ENCODE measurements around the gene MRPL9. TPM values are rescaled to one million over a fixed set of nuclear protein-coding genes. Genes with fewer than 3 reads are reported as not detected.

MRPL9 gene
- total RNA-seq, 1 donor from 2014 or later: 75.0 TPM

DNA sequence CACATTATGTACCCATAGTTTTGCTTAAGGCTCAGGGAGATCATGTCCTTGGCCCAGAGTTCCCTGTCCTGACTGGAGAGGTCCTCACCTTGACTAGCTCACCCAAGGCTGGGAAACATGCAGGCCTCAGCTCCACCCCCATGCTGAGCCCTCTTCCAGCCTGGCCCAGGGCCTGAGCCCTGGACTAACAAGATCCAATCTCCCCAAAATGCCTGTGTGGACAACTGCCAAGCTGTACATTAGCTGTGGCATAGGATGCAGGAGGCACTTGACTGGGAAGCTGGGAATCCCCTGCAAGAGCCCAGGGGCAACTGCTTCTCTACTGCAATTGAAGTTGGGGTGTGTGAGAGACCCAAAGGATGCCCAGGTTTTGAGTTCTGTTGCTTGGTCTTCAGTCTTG, 39.9 kb upstream of the MRPL9 start:
- Mint-ChIP-seq H3K4me3 (ENCODE audit: unreplicated experiment) (no peak overlapping the region), H3K27ac (ENCODE audit: unreplicated experiment) (no peak overlapping the region), H3K27me3 (ENCODE audit: unreplicated experiment) (peaks cover 13% of the 10 kb centered on the region), H3K4me1 (ENCODE audit: low read depth, unreplicated experiment) (peaks cover 2% of the 10 kb centered on the region), H3K36me3 (ENCODE audit: unreplicated experiment) (peaks cover 7% of the 10 kb centered on the region), H3K9me3 (ENCODE audit: unreplicated experiment) (peaks cover 2% of the 10 kb centered on the region)
- TF ChIP-seq, protein P1, sequence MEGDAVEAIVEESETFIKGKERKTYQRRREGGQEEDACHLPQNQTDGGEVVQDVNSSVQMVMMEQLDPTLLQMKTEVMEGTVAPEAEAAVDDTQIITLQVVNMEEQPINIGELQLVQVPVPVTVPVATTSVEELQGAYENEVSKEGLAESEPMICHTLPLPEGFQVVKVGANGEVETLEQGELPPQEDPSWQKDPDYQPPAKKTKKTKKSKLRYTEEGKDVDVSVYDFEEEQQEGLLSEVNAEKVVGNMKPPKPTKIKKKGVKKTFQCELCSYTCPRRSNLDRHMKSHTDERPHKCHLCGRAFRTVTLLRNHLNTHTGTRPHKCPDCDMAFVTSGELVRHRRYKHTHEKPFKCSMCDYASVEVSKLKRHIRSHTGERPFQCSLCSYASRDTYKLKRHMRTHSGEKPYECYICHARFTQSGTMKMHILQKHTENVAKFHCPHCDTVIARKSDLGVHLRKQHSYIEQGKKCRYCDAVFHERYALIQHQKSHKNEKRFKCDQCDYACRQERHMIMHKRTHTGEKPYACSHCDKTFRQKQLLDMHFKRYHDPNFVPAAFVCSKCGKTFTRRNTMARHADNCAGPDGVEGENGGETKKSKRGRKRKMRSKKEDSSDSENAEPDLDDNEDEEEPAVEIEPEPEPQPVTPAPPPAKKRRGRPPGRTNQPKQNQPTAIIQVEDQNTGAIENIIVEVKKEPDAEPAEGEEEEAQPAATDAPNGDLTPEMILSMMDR (IDR thresholded peaks at IDR 0.05; ENCODE audit: partially characterized antibody, unreplicated experiment): no peak
- no peak for DNase-seq

DNA sequence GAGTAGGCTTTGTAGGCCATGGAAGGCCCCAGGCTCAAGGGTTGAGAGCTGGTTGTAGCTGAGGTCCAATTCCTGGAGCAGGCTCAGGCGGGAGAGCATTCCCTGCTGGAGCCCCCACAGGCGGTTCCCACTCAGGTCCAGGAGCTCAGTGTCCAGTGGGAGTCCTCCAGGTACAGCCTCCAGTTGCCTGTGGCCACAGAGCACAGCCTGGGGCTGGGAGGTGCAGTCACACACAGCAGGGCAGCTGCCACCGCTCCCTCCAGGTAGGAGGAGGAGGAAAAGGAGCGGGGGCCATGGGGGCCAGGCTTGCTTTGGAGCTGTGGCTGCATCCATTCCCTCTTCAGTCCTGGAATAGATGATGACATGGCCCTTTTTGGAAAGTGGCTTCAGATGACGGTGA, 39.1 kb upstream of the MRPL9 start:
- peaks cover 13% of the 10 kb centered on the region for H3K27me3 Mint-ChIP-seq (ENCODE audit: unreplicated experiment)
- no peak for DNase-seq
- no peak overlapping the region for H3K4me3 Mint-ChIP-seq (ENCODE audit: unreplicated experiment)
- H3K27ac Mint-ChIP-seq (ENCODE audit: unreplicated experiment): no peak overlapping the region
- H3K4me1 Mint-ChIP-seq (ENCODE audit: low read depth, unreplicated experiment): peaks cover 2% of the 10 kb centered on the region
- H3K36me3 Mint-ChIP-seq (ENCODE audit: unreplicated experiment): peaks cover 7% of the 10 kb centered on the region
- TF ChIP-seq, protein P1 (IDR thresholded peaks at IDR 0.05; ENCODE audit: partially characterized antibody, unreplicated experiment): no peak
- H3K9me3 Mint-ChIP-seq (ENCODE audit: unreplicated experiment): peaks cover 2% of the 10 kb centered on the region

- TF ChIP-seq, protein P1 (IDR thresholded peaks at IDR 0.05; ENCODE audit: partially characterized antibody, unreplicated experiment): no peak
- H3K4me1 Mint-ChIP-seq (ENCODE audit: low read depth, unreplicated experiment): peaks cover 2% of the 10 kb centered on the region
- peaks cover 13% of the 10 kb centered on the region for H3K27me3 Mint-ChIP-seq (ENCODE audit: unreplicated experiment)
- H3K27ac Mint-ChIP-seq (ENCODE audit: unreplicated experiment): no peak overlapping the region
- H3K4me3 Mint-ChIP-seq (ENCODE audit: unreplicated experiment): no peak overlapping the region
- peaks cover 2% of the 10 kb centered on the region for H3K9me3 Mint-ChIP-seq (ENCODE audit: unreplicated experiment)
- H3K36me3 Mint-ChIP-seq (ENCODE audit: unreplicated experiment): peaks cover 7% of the 10 kb centered on the region
- DNase-seq: no peak
Observed at GRCh38 chr1:151801846-151802245, 38.5 kb upstream of the MRPL9 start.

- Mint-ChIP-seq H3K27ac (ENCODE audit: unreplicated experiment) (no peak overlapping the region), H3K4me3 (ENCODE audit: unreplicated experiment) (no peak overlapping the region), H3K27me3 (ENCODE audit: unreplicated experiment) (peaks cover 13% of the 10 kb centered on the region), H3K9me3 (ENCODE audit: unreplicated experiment) (peaks cover 2% of the 10 kb centered on the region), H3K4me1 (ENCODE audit: low read depth, unreplicated experiment) (peaks cover 2% of the 10 kb centered on the region), H3K36me3 (ENCODE audit: unreplicated experiment) (peaks cover 7% of the 10 kb centered on the region)
- DNase-seq: no peak
- TF ChIP-seq, protein P1 (IDR thresholded peaks at IDR 0.05; ENCODE audit: partially characterized antibody, unreplicated experiment): no peak
Observed at GRCh38 chr1:151801310-151801820, 38.1 kb upstream of the MRPL9 start.

- no peak overlapping the region for H3K27ac Mint-ChIP-seq (ENCODE audit: unreplicated experiment)
- peaks cover 13% of the 10 kb centered on the region for H3K27me3 Mint-ChIP-seq (ENCODE audit: unreplicated experiment)
- DNase-seq: no peak
- TF ChIP-seq, protein P1 (IDR thresholded peaks at IDR 0.05; ENCODE audit: partially characterized antibody, unreplicated experiment): no peak
- H3K4me1 Mint-ChIP-seq (ENCODE audit: low read depth, unreplicated experiment): peaks cover 2% of the 10 kb centered on the region
- peaks cover 2% of the 10 kb centered on the region for H3K9me3 Mint-ChIP-seq (ENCODE audit: unreplicated experiment)
- H3K36me3 Mint-ChIP-seq (ENCODE audit: unreplicated experiment): peaks cover 7% of the 10 kb centered on the region
- H3K4me3 Mint-ChIP-seq (ENCODE audit: unreplicated experiment): no peak overlapping the region
Observed at GRCh38 chr1:151800830-151801229, 37.5 kb upstream of the MRPL9 start.
